ENCODE results near the gene GBE1. TPM values are rescaled to one million over a fixed set of nuclear protein-coding genes. Genes with fewer than 3 reads are reported as not detected.

Gene GBE1
- total and polyA plus RNA-seq, 9 of the 15 experiments (the other 6 are each of a cell fraction or from before 2014, with no cell fraction given): 7.9 to 25.6 (median 13.1) TPM

- intact Hi-C loops (cut with micrococcal nuclease) (no loop called here), in situ Hi-C loops (cut with MboI) (no loop called here)
- Histone ChIP-seq H3K27me3 (ENCODE audit: control insufficient read depth in 2 of 2, insufficient read depth in 2 of 2, low read length in 2 of 2) (no peaks in the 10 kb centered on the region), H2AFZ (ENCODE audit: low read depth, low read length) (no peak overlapping the region), H3K27ac (ENCODE audit: extremely low read depth, low read depth, low read length) (no peak overlapping the region), H3K4me2 (ENCODE audit: insufficient read depth, low read length) (no peak overlapping the region), H3K79me2 (ENCODE audit: control insufficient read depth, insufficient read depth, low read length) (no peaks in the 10 kb centered on the region), H4K20me1 (replicated peaks; ENCODE audit: control insufficient read depth, insufficient read depth, low read length) (no peaks in the 10 kb centered on the region), H3K4me3 (no peak overlapping the region), H3K9me1 (ENCODE audit: control insufficient read depth, insufficient read depth, low read length) (no peaks in the 10 kb centered on the region), H3K4me1 (replicated peaks in 1 of 2; ENCODE audit: control insufficient read depth in 2 of 2, insufficient read depth in 2 of 2, low read length in 2 of 2) (no peaks in the 10 kb centered on the region), H3K36me3 (ENCODE audit: control insufficient read depth, insufficient read depth, low read length) (no peaks in the 10 kb centered on the region), H3K9me3 (replicated peaks; ENCODE audit: control insufficient read depth, insufficient read depth, low read depth, low read length) (no peaks in the 10 kb centered on the region), H3K9ac (ENCODE audit: insufficient read depth in 1 of 2, low read depth in 2 of 2, low read length in 2 of 2) (no peak overlapping the region)
- no peak for ATAC-seq
- ChIA-PET CTCF (ENCODE audit: low intra/inter-chr PET ratio) (no interaction called here), POLR2A (no interaction called here)
- BruUV-seq (replicated peaks): no TSS peak
- 0% methylated on average over 1 of the region's 1 CpG for WGBS (ENCODE audit: insufficient coverage, low coverage, missing lambda C conversion rate)
- FAIRE-seq: no peak
- DNase-seq (ENCODE audit: extremely low read depth in 1 of 4, low spot score in 3 of 4): no peak
- no peak for TF ChIP-seq ZBTB1 (CRISPR knock-in tag; IDR thresholded peaks at IDR 0.05; ENCODE audit: borderline replicate concordance, low read depth)
- no peak for TF ChIP-seq ZNF232 (CRISPR knock-in tag; IDR thresholded peaks at IDR 0.05)
- no peak for TF ChIP-seq SIN3A (IDR thresholded peaks at IDR 0.05; ENCODE audit: borderline replicate concordance in 2 of 2, control insufficient read depth in 1 of 2, low read depth in 2 of 2, low read length in 2 of 2)
- no peak for TF ChIP-seq PURB (CRISPR knock-in tag; IDR thresholded peaks at IDR 0.05; ENCODE audit: low read depth)
- TF ChIP-seq, protein P1, sequence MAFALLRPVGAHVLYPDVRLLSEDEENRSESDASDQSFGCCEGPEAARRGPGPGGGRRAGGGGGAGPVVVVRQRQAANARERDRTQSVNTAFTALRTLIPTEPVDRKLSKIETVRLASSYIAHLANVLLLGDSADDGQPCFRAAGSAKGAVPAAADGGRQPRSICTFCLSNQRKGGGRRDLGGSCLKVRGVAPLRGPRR (CRISPR knock-in tag; IDR thresholded peaks at IDR 0.05): no peak
- TF ChIP-seq ZBTB26 (CRISPR knock-in tag; IDR thresholded peaks at IDR 0.05): no peak
- TF ChIP-seq MED1 (CRISPR knock-in tag; IDR thresholded peaks at IDR 0.05; ENCODE audit: borderline replicate concordance): no peak
- no peak for TF ChIP-seq RREB1 (CRISPR knock-in tag; IDR thresholded peaks at IDR 0.05)
- TF ChIP-seq RERE (CRISPR knock-in tag; IDR thresholded peaks at IDR 0.05; ENCODE audit: borderline replicate concordance): no peak
Measured at GRCh38 chr3:81446806-81447205, 314.6 kb downstream of the GBE1 start.
